Measurements from ENCODE around the gene MAPKAP1.
A peak's percentile ranks its signal among the peaks of the same experiment; 100 is the strongest.

Gene MAPKAP1

DNA sequence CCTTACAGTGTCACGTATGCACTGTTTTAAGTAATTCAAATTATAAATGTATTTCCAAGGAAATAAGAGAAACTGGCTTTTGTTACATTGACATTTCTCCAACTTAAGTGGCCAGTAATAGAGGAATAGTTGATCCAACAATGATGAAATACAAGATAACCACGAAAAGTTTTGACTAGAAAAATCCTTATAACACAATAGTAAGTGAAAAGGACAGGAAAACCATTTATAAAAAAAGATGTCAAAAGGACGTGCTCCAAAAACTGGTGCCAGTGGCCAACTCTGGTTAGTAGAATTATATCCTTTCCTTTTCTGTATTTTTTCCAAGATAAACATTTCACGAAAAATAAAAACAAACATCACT lies 234.5 kb downstream of the MAPKAP1 start:
- no peaks in the 10 kb centered on the region for H3K27me3 ChIP-seq (ENCODE audit: insufficient read depth, low read length)
- H3K27ac ChIP-seq (ENCODE audit: low read depth, low read length): 0 out of 2 replicates have a peak overlapping the region, but pooled peaks have one; percentile 9
- H3K79me2 ChIP-seq (ENCODE audit: control insufficient read depth, insufficient read depth, low read length, unreplicated experiment): no peaks in the 10 kb centered on the region
- peaks cover 27% of the 10 kb centered on the region for H3K4me1 ChIP-seq (ENCODE audit: control insufficient read depth, insufficient read depth, low read length, unreplicated experiment)
- no peaks in the 10 kb centered on the region; the same call in 1 of the 2 replicates for H3K36me3 ChIP-seq (ENCODE audit: insufficient read depth, low read length)
- H2AFZ ChIP-seq (ENCODE audit: low read length, unreplicated experiment): no peak overlapping the region
- H3K4me3 ChIP-seq (ENCODE audit: low read depth, low read length): no peak overlapping the region

DNA sequence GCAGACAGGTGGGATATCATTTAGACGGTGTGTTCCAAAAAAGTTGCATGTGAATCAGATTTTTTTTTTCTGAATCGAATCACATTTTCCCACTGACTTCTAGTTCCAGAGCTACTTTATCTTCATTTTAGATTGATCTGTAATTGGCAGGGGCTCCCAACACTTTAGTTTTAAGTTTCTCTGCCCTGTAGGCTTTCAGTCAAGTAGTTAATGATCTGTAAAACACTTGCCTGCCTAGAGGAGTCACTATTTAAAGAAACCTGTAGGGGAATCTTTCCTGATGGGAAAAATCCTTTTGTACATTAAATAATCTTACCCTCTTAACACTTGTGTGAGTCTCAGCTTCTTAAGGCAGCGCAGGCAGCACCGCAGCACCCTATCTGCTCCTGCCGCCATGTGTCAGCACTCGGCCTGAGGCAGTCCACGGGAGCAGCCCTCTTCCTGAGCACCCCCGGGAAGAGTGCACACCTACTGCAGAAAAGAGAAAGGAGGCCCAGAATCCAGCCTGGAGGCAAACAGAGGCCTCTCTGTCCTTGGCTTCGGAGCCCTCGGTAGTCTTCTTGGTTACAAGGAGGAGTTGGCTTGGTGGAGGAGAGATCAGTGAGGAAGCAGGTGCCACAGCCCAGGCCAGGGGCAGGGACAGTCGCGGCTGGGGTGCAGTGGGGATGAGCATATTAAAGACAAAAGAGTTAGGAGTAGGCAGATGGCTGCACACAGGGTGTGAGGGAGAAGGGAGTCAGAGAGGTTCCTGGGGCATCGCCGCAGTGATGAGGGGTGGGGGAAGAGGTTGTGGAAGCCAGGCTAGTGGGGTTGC lies 236.0 kb downstream of the MAPKAP1 start:
- Histone ChIP-seq H3K36me3 (ENCODE audit: insufficient read depth, low read length) (no peaks in the 10 kb centered on the region), H3K27me3 (ENCODE audit: insufficient read depth, low read length) (no peaks in the 10 kb centered on the region), H3K4me1 (ENCODE audit: control insufficient read depth, insufficient read depth, low read length, unreplicated experiment) (peaks cover 27% of the 10 kb centered on the region), H3K4me3 (ENCODE audit: low read depth, low read length) (no peak overlapping the region), H2AFZ (ENCODE audit: low read length, unreplicated experiment) (no peak overlapping the region), H3K79me2 (ENCODE audit: control insufficient read depth, insufficient read depth, low read length, unreplicated experiment) (no peaks in the 10 kb centered on the region), H3K27ac (ENCODE audit: low read depth, low read length) (no peak overlapping the region)

DNA sequence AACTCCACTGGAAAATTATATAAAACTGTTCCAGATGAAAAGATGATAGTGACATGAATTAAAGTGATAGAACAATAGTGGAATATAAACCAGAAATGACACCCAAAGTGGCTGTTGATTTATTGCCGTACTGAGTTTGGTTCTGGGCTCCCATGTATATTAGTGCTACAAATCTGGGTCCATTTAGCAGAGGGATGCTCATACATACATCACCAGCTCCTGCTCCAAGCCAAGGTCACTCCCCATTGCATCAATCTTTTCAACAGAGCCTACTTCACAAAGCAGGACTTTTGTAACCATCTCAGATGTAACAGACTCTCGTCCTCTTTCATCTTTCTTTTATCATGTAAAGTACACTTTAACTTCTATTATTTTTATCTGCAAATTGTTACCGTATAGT lies 236.8 kb downstream of the MAPKAP1 start:
- peaks cover 27% of the 10 kb centered on the region for H3K4me1 ChIP-seq (ENCODE audit: control insufficient read depth, insufficient read depth, low read length, unreplicated experiment)

DNA sequence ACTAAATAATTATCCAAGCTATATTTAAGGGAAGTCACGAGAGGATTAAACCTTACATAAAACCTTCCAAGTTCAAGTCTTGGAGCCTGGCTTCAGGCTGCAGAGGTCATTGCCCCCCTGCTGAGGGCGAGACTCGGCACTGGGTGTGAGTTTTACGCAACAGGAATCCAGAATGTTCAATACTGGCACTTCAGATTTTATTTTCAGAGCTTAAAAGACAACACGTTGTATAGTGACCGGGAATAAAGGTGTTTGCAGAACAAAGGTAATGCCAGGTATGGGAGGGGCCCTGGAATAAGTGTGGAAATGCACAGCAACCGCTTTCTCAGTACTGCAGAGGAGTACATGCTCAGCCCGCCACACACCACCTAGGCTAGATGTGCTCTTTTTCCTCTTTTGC lies 238.4 kb downstream of the MAPKAP1 start:
- H3K27me3 ChIP-seq (ENCODE audit: insufficient read depth, low read length): no peaks in the 10 kb centered on the region

More for the DNA sequence above, 236.8 kb downstream of the MAPKAP1 start:
- Histone ChIP-seq H3K79me2 (ENCODE audit: control insufficient read depth, insufficient read depth, low read length, unreplicated experiment) (no peaks in the 10 kb centered on the region), H3K36me3 (ENCODE audit: insufficient read depth, low read length) (no peaks in the 10 kb centered on the region), H3K27me3 (ENCODE audit: insufficient read depth, low read length) (no peaks in the 10 kb centered on the region), H3K27ac (ENCODE audit: low read depth, low read length) (no peak overlapping the region), H2AFZ (ENCODE audit: low read length, unreplicated experiment) (no peak overlapping the region), H3K4me3 (ENCODE audit: low read depth, low read length) (no peak overlapping the region)

DNA sequence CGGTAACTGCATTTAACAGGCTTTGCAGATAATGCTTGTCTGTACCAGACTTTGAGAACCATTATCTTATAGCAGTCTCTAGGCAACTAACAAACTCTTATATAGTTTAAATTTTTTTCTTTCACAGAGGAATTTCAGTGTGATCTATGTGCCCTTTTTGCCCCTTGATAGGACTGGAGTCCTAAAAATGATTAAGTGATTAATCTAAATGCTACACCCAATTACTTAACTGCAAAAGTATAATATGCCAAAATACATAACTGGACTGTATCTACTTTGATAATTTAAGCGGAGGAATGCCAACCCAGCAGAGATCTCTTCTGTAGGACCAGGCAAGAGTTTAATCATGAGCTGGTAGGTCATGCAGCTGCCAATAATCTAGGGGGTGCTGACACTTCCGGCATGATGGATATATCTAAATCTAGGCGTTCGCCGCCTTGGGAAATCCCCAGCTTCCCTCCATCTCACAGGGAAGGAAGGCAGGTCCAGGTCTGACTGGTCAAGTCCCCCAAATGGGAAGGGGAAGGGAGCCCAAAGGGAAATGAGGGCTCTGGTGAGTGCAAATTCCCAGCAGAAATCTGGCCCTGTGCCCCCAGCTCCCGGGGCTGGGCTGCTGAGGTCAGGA lies 239.8 kb downstream of the MAPKAP1 start:
- no peak overlapping the region for H3K27ac ChIP-seq (ENCODE audit: low read depth, low read length)
- H3K36me3 ChIP-seq (ENCODE audit: insufficient read depth, low read length): no peaks in the 10 kb centered on the region
- H2AFZ ChIP-seq (ENCODE audit: low read length, unreplicated experiment): no peak overlapping the region
- no peak overlapping the region for H3K4me3 ChIP-seq (ENCODE audit: low read depth, low read length)
- no peaks in the 10 kb centered on the region for H3K79me2 ChIP-seq (ENCODE audit: control insufficient read depth, insufficient read depth, low read length, unreplicated experiment)
- no peaks in the 10 kb centered on the region for H3K27me3 ChIP-seq (ENCODE audit: insufficient read depth, low read length)
- H3K4me1 ChIP-seq (ENCODE audit: control insufficient read depth, insufficient read depth, low read length, unreplicated experiment): peaks cover 3% of the 10 kb centered on the region

More for the DNA sequence above, 238.4 kb downstream of the MAPKAP1 start:
- Histone ChIP-seq H2AFZ (ENCODE audit: low read length, unreplicated experiment) (no peak overlapping the region), H3K36me3 (ENCODE audit: insufficient read depth, low read length) (no peaks in the 10 kb centered on the region), H3K27ac (ENCODE audit: low read depth, low read length) (no peak overlapping the region), H3K4me3 (ENCODE audit: low read depth, low read length) (no peak overlapping the region), H3K4me1 (ENCODE audit: control insufficient read depth, insufficient read depth, low read length, unreplicated experiment) (peaks cover 18% of the 10 kb centered on the region), H3K79me2 (ENCODE audit: control insufficient read depth, insufficient read depth, low read length, unreplicated experiment) (no peaks in the 10 kb centered on the region)

DNA sequence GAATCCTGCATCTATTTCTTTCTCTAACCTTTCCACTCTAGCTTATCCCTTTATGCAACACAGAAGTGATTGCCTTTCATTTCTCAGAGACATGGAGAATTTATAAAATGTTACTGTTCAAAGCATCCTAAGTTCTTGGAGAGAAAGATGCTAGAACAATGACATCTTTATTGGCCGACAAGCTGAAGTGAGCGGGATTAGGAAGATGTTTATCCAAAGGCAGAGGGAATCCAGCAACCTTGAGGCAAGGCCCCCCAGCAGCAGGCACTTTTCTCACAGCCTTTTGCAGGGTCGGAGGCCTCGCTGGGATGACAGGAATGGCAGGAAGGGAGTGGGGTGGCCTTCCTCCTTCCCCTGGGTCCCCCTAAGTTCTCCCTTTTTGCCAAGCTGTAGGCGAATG lies 240.6 kb downstream of the MAPKAP1 start:
- H3K27ac ChIP-seq (ENCODE audit: low read depth, low read length): no peak overlapping the region
- H2AFZ ChIP-seq (ENCODE audit: low read length, unreplicated experiment): no peak overlapping the region
- no peaks in the 10 kb centered on the region for H3K4me1 ChIP-seq (ENCODE audit: control insufficient read depth, insufficient read depth, low read length, unreplicated experiment)
- H3K36me3 ChIP-seq (ENCODE audit: insufficient read depth, low read length): peaks cover under 1% of the 10 kb centered on the region; the same call in 1 of the 2 replicates
- H3K4me3 ChIP-seq (ENCODE audit: low read depth, low read length): no peak overlapping the region
- no peaks in the 10 kb centered on the region for H3K79me2 ChIP-seq (ENCODE audit: control insufficient read depth, insufficient read depth, low read length, unreplicated experiment)
- H3K27me3 ChIP-seq (ENCODE audit: insufficient read depth, low read length): no peaks in the 10 kb centered on the region

DNA sequence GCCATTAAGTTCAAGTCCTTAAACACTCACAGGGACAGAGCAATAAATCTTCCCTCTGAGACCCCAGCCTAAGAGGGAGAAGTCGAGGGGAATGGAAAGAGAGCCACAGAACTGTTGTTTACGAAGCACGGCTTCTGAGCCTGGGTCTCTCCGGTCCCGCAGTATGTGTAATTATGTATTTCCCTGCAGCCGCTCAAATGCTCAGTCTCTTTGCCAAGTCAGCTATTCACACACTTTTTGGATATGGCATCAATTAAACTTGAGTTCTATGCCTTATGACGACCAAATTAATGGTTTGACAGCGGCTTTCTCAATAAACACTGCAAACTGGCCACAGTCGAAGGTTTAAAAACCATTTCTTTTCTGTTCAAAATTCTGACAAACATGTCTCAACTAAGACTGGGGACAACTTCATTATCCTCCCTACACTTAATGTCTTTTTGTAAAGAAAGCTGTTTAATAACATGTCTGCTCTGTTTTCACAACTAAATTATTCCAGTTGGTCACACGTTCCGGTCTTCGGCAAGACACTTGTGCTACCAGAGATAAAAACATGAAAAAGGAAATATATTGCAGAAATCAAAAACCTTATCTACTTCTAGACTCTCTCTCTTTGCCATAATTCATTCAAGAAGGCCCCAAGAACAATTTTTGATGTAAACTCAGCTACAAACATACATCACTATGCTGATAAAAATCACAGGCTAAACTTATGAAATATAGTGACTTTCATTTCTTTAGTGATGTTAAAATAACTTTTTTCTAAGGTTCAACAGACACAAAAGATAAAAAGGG lies 242.2 kb downstream of the MAPKAP1 start:
- Histone ChIP-seq H2AFZ (ENCODE audit: low read length, unreplicated experiment) (no peak overlapping the region), H3K79me2 (ENCODE audit: control insufficient read depth, insufficient read depth, low read length, unreplicated experiment) (no peaks in the 10 kb centered on the region), H3K27ac (ENCODE audit: low read depth, low read length) (no peak overlapping the region), H3K36me3 (ENCODE audit: insufficient read depth, low read length) (peaks cover 12% of the 10 kb centered on the region), H3K4me3 (ENCODE audit: low read depth, low read length) (no peak overlapping the region), H3K27me3 (ENCODE audit: insufficient read depth, low read length) (no peaks in the 10 kb centered on the region), H3K4me1 (ENCODE audit: control insufficient read depth, insufficient read depth, low read length, unreplicated experiment) (no peaks in the 10 kb centered on the region)

DNA sequence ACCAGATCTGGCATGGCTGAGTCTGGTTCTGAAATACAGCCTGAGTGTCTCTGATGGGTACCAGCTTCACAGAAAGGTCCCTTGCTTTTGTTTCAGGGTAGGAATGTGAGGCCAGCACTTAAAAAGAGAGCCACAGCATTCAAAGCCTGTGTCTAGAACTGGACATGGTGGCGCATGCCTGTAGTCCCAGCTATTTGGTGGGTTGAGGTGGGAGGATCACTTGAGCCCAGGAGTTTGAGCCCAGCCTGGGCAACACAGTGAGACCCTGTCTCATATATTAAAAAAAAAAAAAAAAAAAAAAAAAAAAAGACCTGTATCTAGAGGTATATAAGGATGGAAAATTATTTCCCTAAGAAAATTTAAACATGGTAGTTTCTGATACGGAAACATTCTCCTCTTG lies 243.1 kb downstream of the MAPKAP1 start:
- Histone ChIP-seq H2AFZ (ENCODE audit: low read length, unreplicated experiment) (no peak overlapping the region), H3K4me3 (ENCODE audit: low read depth, low read length) (no peak overlapping the region), H3K79me2 (ENCODE audit: control insufficient read depth, insufficient read depth, low read length, unreplicated experiment) (no peaks in the 10 kb centered on the region), H3K36me3 (ENCODE audit: insufficient read depth, low read length) (peaks cover 12% of the 10 kb centered on the region), H3K27ac (ENCODE audit: low read depth, low read length) (no peak overlapping the region), H3K27me3 (ENCODE audit: insufficient read depth, low read length) (no peaks in the 10 kb centered on the region), H3K4me1 (ENCODE audit: control insufficient read depth, insufficient read depth, low read length, unreplicated experiment) (no peaks in the 10 kb centered on the region)

DNA sequence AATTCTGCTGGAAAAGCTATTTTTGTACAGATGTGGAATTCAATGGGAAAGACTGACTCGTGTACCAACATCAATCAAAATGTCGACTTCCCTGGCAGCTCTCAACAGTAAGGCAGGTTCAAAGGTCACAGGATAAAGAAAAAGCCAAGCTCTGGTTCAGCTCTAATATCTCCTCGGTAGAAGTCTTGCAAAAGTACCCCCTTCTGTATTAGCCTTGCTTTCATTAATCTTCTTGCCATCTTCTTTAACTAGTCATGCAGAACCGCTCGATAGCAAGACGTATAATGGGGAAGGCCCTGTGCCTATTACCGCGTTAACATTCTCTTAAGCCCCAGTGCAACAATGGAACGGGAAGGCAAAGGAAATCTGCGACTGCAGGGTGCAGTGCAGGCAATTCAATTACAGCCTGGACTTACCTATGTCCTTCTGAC lies 244.1 kb downstream of the MAPKAP1 start:
- H3K27ac ChIP-seq (ENCODE audit: low read depth, low read length): no peak overlapping the region
- H2AFZ ChIP-seq (ENCODE audit: low read length, unreplicated experiment): no peak overlapping the region
- H3K4me1 ChIP-seq (ENCODE audit: control insufficient read depth, insufficient read depth, low read length, unreplicated experiment): no peaks in the 10 kb centered on the region
- no peaks in the 10 kb centered on the region for H3K27me3 ChIP-seq (ENCODE audit: insufficient read depth, low read length)
- no peak overlapping the region for H3K4me3 ChIP-seq (ENCODE audit: low read depth, low read length)
- H3K79me2 ChIP-seq (ENCODE audit: control insufficient read depth, insufficient read depth, low read length, unreplicated experiment): no peaks in the 10 kb centered on the region
- H3K36me3 ChIP-seq (ENCODE audit: insufficient read depth, low read length): peaks cover 14% of the 10 kb centered on the region

DNA sequence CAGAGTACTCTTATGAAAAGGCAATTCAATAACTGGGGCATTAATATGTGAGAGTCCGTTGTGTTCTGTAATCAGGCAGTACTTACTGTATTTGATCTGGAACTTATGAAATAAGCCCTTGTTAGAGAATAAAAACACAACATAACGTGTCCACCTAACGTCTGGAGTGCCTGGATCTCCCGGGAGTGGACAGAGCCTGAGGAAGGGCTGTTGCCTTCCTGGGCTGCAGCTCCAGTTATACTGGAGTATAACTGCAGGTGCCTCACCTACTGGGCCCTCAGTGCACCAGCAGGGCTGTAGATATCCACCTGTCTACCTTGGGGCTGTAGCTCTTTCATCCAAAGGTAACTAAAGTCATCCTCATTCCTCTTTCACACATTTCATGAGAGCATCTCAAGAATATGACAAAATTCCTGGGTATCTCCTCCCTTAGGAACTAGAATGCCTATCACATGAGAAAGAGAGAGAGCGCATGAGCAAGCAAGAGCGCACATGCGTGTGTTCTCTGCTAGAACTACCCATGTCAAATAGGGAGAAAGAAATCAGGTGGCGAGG lies 245.3 kb downstream of the MAPKAP1 start:
- Histone ChIP-seq H2AFZ (ENCODE audit: low read length, unreplicated experiment) (no peak overlapping the region), H3K4me3 (ENCODE audit: low read depth, low read length) (no peak overlapping the region), H3K4me1 (ENCODE audit: control insufficient read depth, insufficient read depth, low read length, unreplicated experiment) (no peaks in the 10 kb centered on the region), H3K27ac (ENCODE audit: low read depth, low read length) (no peak overlapping the region), H3K27me3 (ENCODE audit: insufficient read depth, low read length) (no peaks in the 10 kb centered on the region), H3K79me2 (ENCODE audit: control insufficient read depth, insufficient read depth, low read length, unreplicated experiment) (no peaks in the 10 kb centered on the region), H3K36me3 (ENCODE audit: insufficient read depth, low read length) (peaks cover 23% of the 10 kb centered on the region)

All from ACC112 (cell line).